ENCODE data around the gene PLXNC1.

GRCh38 chr12:94163850-94164249 lies 15.5 kb downstream of the PLXNC1 start:
- TF ChIP-seq ZC3H8 (IDR thresholded peaks at IDR 0.05) (no peak), SMAD2 (IDR thresholded peaks at IDR 0.05; ENCODE audit: low read depth, low read length) (no peak), ZNF224 (CRISPR knock-in tag; IDR thresholded peaks at IDR 0.05) (no peak), SPI1 (IDR thresholded peaks at IDR 0.05; ENCODE audit: borderline replicate concordance, low read depth, low read length) (no peak)

All from K562 (cell line).